Measurements from ENCODE around the gene MTMR2. TPM values are rescaled to one million over a fixed set of nuclear protein-coding genes. Genes with fewer than 3 reads are reported as not detected.

The MTMR2 gene
- total and polyA plus RNA-seq, 2 of the 13 experiments (the other 11 are each of a cell fraction or from before 2014, with no cell fraction given) = 12.7 to 22.3 TPM

DNA sequence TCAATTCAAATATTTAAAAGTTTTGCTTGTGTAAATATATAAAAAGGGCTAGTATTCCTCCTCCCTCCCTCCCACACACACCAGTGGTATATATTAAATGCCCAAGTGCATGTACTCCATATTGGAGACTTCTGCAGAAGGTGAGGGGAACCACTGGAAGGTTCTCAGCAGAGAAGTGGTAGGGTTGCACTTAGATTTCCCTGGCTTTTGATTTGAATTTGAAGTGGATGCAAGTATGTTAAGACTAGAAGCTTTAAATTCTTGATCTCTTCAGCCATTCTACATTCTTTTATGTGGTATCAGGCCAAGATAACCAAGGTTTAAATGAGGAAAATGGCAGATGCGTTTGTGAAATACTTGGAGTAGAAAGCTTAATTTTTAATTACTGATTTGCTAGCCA is 90.5 kb downstream of the MTMR2 start:
- ATAC-seq = no peak
- no peaks in the 10 kb centered on the region for H3K4me1 ChIP-seq (ENCODE audit: insufficient read depth, low read length)
- BruUV-seq (replicated peaks) = no TSS peak
- WGBS (ENCODE audit: low lambda C conversion rate) = 95% methylated on average over 1 of the region's 1 CpG
- no peaks in the 10 kb centered on the region for H3K9me3 ChIP-seq (ENCODE audit: low read length)
- no peak overlapping the region for H3K9ac ChIP-seq (ENCODE audit: insufficient read depth, low read depth, low read length)
- DNase-seq (ENCODE audit: low spot score) = no peak
- H3K4me3 ChIP-seq (replicated peaks in 1 of 3; ENCODE audit: insufficient read depth in 1 of 3, low read depth in 2 of 3, low read length in 3 of 3) = no peak overlapping the region
- no peak overlapping the region for H3K27ac ChIP-seq (ENCODE audit: extremely low read length, insufficient read depth, low read length)
- peaks cover 10 to 53% of the 10 kb centered on the region in 2 experiments for H3K36me3 ChIP-seq (replicated peaks in 1 of 2; ENCODE audit: control insufficient read depth in 1 of 2, insufficient read depth in 2 of 2, low read length in 2 of 2)
- ChIA-PET CTCF (ENCODE audit: low intra/inter-chr PET ratio, low total read pairs) (no interaction called here), POLR2A (no interaction called here)
- in situ Hi-C loops (cut with HindIII; ENCODE audit: extremely low pct_ligation_motif_present, low pct_unique_long_range_greater_than_20kb) = loop anchor here (10.0 kb wide), 2 partner anchors 561 to 591 kb away; partner anchors contain the start of gene JRKL
- intact Hi-C loops (cut with micrococcal nuclease; ENCODE audit: unreplicated experiment) = loop anchor here (10.0 kb wide), 1 partner anchor 221 kb away; no protein-coding TSS in a partner anchor
- H2AFZ ChIP-seq (ENCODE audit: low read length) = no peak overlapping the region
- H3K27me3 ChIP-seq (ENCODE audit: control insufficient read depth in 1 of 2, insufficient read depth in 2 of 2, low read length in 2 of 2) = no peaks in the 10 kb centered on the region
- no peak overlapping the region for H3K4me2 ChIP-seq (ENCODE audit: low read depth, low read length)
- no peak for FAIRE-seq
- TF ChIP-seq MEIS2 (CRISPR knock-in tag; IDR thresholded peaks at IDR 0.05) (no peak), FOXA1 (IDR thresholded peaks at IDR 0.05) (no peak), FOXA1 (CRISPR knock-in tag; IDR thresholded peaks at IDR 0.05) (no peak), HOXA7 (CRISPR knock-in tag; IDR thresholded peaks at IDR 0.05) (no peak), ARNT2 (CRISPR knock-in tag; IDR thresholded peaks at IDR 0.05; ENCODE audit: low read depth) (no peak), ZNF772 (CRISPR knock-in tag; IDR thresholded peaks at IDR 0.05) (no peak)
- TF ChIP-seq, protein P1, sequence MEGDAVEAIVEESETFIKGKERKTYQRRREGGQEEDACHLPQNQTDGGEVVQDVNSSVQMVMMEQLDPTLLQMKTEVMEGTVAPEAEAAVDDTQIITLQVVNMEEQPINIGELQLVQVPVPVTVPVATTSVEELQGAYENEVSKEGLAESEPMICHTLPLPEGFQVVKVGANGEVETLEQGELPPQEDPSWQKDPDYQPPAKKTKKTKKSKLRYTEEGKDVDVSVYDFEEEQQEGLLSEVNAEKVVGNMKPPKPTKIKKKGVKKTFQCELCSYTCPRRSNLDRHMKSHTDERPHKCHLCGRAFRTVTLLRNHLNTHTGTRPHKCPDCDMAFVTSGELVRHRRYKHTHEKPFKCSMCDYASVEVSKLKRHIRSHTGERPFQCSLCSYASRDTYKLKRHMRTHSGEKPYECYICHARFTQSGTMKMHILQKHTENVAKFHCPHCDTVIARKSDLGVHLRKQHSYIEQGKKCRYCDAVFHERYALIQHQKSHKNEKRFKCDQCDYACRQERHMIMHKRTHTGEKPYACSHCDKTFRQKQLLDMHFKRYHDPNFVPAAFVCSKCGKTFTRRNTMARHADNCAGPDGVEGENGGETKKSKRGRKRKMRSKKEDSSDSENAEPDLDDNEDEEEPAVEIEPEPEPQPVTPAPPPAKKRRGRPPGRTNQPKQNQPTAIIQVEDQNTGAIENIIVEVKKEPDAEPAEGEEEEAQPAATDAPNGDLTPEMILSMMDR (CRISPR knock-in tag; IDR thresholded peaks at IDR 0.05) = no peak
- TF ChIP-seq, protein P2, sequence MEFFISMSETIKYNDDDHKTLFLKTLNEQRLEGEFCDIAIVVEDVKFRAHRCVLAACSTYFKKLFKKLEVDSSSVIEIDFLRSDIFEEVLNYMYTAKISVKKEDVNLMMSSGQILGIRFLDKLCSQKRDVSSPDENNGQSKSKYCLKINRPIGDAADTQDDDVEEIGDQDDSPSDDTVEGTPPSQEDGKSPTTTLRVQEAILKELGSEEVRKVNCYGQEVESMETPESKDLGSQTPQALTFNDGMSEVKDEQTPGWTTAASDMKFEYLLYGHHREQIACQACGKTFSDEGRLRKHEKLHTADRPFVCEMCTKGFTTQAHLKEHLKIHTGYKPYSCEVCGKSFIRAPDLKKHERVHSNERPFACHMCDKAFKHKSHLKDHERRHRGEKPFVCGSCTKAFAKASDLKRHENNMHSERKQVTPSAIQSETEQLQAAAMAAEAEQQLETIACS (CRISPR knock-in tag; IDR thresholded peaks at IDR 0.05) = no peak
- no peaks in the 10 kb centered on the region for H3K79me2 ChIP-seq (ENCODE audit: insufficient read depth, low read length)
- no peaks in the 10 kb centered on the region for H4K20me1 ChIP-seq (ENCODE audit: insufficient read depth, low read length)

All from HepG2 (cell line).